Measurements from ENCODE around the gene COMMD7. TPM values are rescaled to one million over a fixed set of nuclear protein-coding genes. Genes with fewer than 3 reads are reported as not detected.

The COMMD7 gene
- total RNA-seq, 1 donor from 2014 or later, result 37.9 TPM

GRCh38 chr20:32751293-32751692, 8.0 kb upstream of the COMMD7 start:
- H3K9me3 Mint-ChIP-seq, result no peaks in the 10 kb centered on the region
- TF ChIP-seq CTCF (IDR thresholded peaks at IDR 0.05), result no peak

GRCh38 chr20:32749914-32750637, 6.8 kb upstream of the COMMD7 start:
- H3K4me3 Mint-ChIP-seq, result no peak overlapping the region
- POLR2A ChIA-PET, result no interaction called here
- intact Hi-C loops (cut with micrococcal nuclease), result no loop called here
- H3K27me3 Mint-ChIP-seq, result no peaks in the 10 kb centered on the region
- CTCF ChIA-PET, result no interaction called here
- DNase-seq (no peak), ATAC-seq (ENCODE audit: low read depth) (no peak)
- H3K27ac Mint-ChIP-seq, result no peak overlapping the region
- H3K4me1 Mint-ChIP-seq, result peaks cover under 1% of the 10 kb centered on the region
- no peak for TF ChIP-seq CTCF (IDR thresholded peaks at IDR 0.05)
- H3K36me3 Mint-ChIP-seq (ENCODE audit: low read depth), result no peaks in the 10 kb centered on the region
- no peaks in the 10 kb centered on the region for H3K9me3 Mint-ChIP-seq

More at GRCh38 chr20:32751293-32751692, 8.0 kb upstream of the COMMD7 start:
- ChIA-PET POLR2A (no interaction called here), CTCF (no interaction called here)
- Mint-ChIP-seq H3K27me3 (no peaks in the 10 kb centered on the region), H3K4me1 (no peaks in the 10 kb centered on the region), H3K36me3 (ENCODE audit: low read depth) (no peaks in the 10 kb centered on the region), H3K27ac (no peak overlapping the region), H3K4me3 (no peak overlapping the region)
- ATAC-seq (ENCODE audit: low read depth) (no peak), DNase-seq (no peak)
- intact Hi-C loops (cut with micrococcal nuclease), result no loop called here

- no peak for ATAC-seq (ENCODE audit: low read depth)
- CTCF ChIA-PET, result interaction anchor here (0.6 to 2.3 kb wide), 4 partner anchors 20 to 1019 kb away, joined by 3 to 9 read pairs (median 4); partner anchors contain the start of gene DNMT3B
- peaks cover 29% of the 10 kb centered on the region for H3K4me1 Mint-ChIP-seq
These were observed 688 bp downstream of the COMMD7 start for GRCh38 chr20:32742322-32743236.

GRCh38 chr20:32741151-32741550, 2.1 kb downstream of the COMMD7 start:
- Mint-ChIP-seq H3K4me3 (no peak overlapping the region), H3K4me1 (peaks cover 29% of the 10 kb centered on the region), H3K27ac (no peak overlapping the region), H3K36me3 (ENCODE audit: low read depth) (peaks cover 11% of the 10 kb centered on the region), H3K27me3 (no peaks in the 10 kb centered on the region), H3K9me3 (no peaks in the 10 kb centered on the region)
- intact Hi-C loops (cut with micrococcal nuclease), result loop anchor here (5.0 kb wide), 2 partner anchors 36 to 81 kb away; no protein-coding TSS in a partner anchor
- ATAC-seq (ENCODE audit: low read depth) (no peak), DNase-seq (no peak)
- ChIA-PET CTCF (no interaction called here), POLR2A (no interaction called here)
- TF ChIP-seq CTCF (IDR thresholded peaks at IDR 0.05), result no peak

More at GRCh38 chr20:32742322-32743236, 688 bp downstream of the COMMD7 start:
- no peak for TF ChIP-seq CTCF (IDR thresholded peaks at IDR 0.05)
- Mint-ChIP-seq H3K27ac (peak overlapping the region; percentile 89), H3K9me3 (no peaks in the 10 kb centered on the region), H3K36me3 (ENCODE audit: low read depth) (peaks cover 7% of the 10 kb centered on the region), H3K4me3 (peak overlapping the region; percentile 94), H3K27me3 (no peaks in the 10 kb centered on the region)
- peak; percentile 21 for DNase-seq
- POLR2A ChIA-PET, result interaction anchor here (0.6 to 1.9 kb wide), 8 partner anchors 18 to 506 kb away, joined by 3 to 23 read pairs (median 4); partner anchors contain the start of gene DNMT3B
- intact Hi-C loops (cut with micrococcal nuclease), result loop anchor here (1.0 to 5.0 kb wide), 3 partner anchors 20 to 80 kb away; partner anchors contain the start of gene DNMT3B
